ENCODE measurements around the gene ZNF835. TPM values are rescaled to one million over a fixed set of nuclear protein-coding genes. Genes with fewer than 3 reads are reported as not detected.

The ZNF835 gene
- total RNA-seq, 6 experiments from 2014 or later: 0.15 to 1.3 (median 0.53) TPM

DNA sequence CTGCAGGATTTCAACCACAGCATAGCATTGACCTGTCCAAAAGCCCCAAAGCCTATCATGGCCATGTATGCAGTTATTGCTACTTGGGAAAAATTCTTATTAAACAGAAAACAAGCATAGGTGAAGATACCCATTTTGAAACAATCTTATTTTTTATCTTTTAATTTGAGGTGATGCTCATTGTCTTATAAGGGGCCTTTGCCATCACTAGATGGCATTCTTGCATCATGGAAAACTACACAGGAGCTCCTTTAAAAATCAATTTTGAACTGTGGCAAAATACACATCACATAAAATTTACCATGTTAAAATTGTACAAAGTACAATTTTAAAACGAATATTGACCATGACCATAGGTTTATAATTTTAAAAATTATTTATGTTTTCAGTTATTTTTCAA is 38.9 kb upstream of the ZNF835 start:
- WGBS (ENCODE audit: insufficient coverage, low coverage, low lambda C conversion rate, missing lambda C conversion rate): 5% methylated on average over 1 of the region's 1 CpG
- Histone ChIP-seq H3K9me3 (no peaks in the 10 kb centered on the region), H3K27me3 (no peaks in the 10 kb centered on the region), H3K27ac (no peak overlapping the region), H3K4me1 (no peaks in the 10 kb centered on the region), H3K4me3 (no peak overlapping the region), H3K36me3 (no peaks in the 10 kb centered on the region)
- ATAC-seq (no peak), DNase-seq (no peak)
- TF ChIP-seq, protein P1, sequence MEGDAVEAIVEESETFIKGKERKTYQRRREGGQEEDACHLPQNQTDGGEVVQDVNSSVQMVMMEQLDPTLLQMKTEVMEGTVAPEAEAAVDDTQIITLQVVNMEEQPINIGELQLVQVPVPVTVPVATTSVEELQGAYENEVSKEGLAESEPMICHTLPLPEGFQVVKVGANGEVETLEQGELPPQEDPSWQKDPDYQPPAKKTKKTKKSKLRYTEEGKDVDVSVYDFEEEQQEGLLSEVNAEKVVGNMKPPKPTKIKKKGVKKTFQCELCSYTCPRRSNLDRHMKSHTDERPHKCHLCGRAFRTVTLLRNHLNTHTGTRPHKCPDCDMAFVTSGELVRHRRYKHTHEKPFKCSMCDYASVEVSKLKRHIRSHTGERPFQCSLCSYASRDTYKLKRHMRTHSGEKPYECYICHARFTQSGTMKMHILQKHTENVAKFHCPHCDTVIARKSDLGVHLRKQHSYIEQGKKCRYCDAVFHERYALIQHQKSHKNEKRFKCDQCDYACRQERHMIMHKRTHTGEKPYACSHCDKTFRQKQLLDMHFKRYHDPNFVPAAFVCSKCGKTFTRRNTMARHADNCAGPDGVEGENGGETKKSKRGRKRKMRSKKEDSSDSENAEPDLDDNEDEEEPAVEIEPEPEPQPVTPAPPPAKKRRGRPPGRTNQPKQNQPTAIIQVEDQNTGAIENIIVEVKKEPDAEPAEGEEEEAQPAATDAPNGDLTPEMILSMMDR (IDR thresholded peaks at IDR 0.05): no peak
- TF ChIP-seq POLR2A (IDR thresholded peaks at IDR 0.05): no peak
- intact Hi-C loops (cut with DNase I): no loop called here

DNA sequence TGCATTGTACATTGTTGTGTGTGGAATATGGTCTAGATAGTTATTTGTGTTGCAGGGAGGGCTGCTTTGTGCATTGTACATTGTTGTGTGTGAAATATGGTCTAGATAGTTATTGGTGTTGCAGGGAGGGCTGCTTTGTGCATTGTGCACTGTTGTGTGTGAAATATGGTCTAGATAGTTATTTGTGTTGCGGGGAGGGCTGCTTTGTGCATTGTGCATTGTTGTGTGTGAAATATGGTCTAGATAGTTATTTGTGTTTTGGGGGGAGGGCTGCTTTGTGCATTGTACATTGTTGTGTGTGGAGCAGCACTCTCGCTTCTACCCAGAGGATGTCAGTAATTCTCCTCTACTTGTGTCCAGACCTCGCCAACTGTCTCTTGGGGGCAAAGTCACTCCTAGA is 36.3 kb upstream of the ZNF835 start:
- intact Hi-C loops (cut with DNase I): no loop called here
- TF ChIP-seq POLR2A (IDR thresholded peaks at IDR 0.05): no peak
- TF ChIP-seq, protein P1 (IDR thresholded peaks at IDR 0.05): no peak
- H3K4me3 ChIP-seq: no peak overlapping the region
- no peaks in the 10 kb centered on the region for H3K9me3 ChIP-seq
- no peaks in the 10 kb centered on the region for H3K27me3 ChIP-seq
- no peak overlapping the region for H3K27ac ChIP-seq
- no peaks in the 10 kb centered on the region for H3K4me1 ChIP-seq
- DNase-seq: no peak
- ATAC-seq: no peak
- WGBS (ENCODE audit: insufficient coverage, low coverage, low lambda C conversion rate, missing lambda C conversion rate): 47% methylated on average over 3 of the region's 3 CpGs
- H3K36me3 ChIP-seq: no peaks in the 10 kb centered on the region

DNA sequence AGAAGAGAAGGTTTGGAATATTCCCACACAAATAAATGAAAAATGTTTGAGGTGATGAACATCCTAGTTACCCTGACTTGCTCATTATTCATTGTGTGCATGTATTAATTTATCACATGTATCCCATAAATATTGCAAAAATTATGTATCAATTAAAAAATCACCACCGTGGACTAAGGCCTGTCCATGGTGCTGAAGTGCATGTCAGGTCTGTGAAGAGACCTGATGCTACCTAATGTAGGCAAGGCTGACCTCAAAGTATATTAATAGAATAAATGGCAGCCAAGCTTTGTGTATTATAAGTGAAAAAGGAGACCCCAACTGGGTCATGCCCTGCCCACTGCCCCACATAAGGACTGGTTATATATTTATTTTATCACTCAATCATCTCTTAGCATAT is 34.4 kb upstream of the ZNF835 start:
- Histone ChIP-seq H3K27ac (no peak overlapping the region), H3K4me3 (no peak overlapping the region), H3K27me3 (no peaks in the 10 kb centered on the region), H3K4me1 (no peaks in the 10 kb centered on the region), H3K36me3 (no peaks in the 10 kb centered on the region), H3K9me3 (no peaks in the 10 kb centered on the region)
- intact Hi-C loops (cut with DNase I): no loop called here
- no peak for DNase-seq
- ATAC-seq: no peak
- TF ChIP-seq POLR2A (IDR thresholded peaks at IDR 0.05): no peak
- TF ChIP-seq, protein P1 (IDR thresholded peaks at IDR 0.05): no peak
- WGBS (ENCODE audit: insufficient coverage, low coverage, low lambda C conversion rate, missing lambda C conversion rate): 71% methylated on average over 1 of the region's 1 CpG

DNA sequence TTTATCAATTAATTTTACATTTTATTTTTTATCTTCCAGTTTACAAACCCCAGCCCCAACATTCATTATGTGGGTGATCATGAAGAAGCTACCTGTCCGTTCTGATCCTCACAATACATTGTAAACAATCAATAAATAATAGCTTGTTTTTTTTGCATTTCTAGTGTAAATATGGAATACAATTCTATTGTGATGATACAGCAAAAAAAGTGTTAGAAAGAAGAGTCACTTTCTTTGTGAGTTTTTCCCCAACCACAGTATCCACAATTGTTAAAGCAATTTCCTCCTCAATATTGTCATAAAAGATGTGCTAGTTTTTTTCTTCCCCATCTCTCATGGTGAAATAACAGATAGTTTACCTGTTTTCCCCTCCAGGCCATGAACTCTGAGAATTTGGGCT is 30.3 kb upstream of the ZNF835 start:
- Histone ChIP-seq H3K27me3 (no peaks in the 10 kb centered on the region), H3K27ac (no peak overlapping the region), H3K36me3 (no peaks in the 10 kb centered on the region), H3K4me3 (no peak overlapping the region), H3K9me3 (no peaks in the 10 kb centered on the region), H3K4me1 (no peaks in the 10 kb centered on the region)
- WGBS (ENCODE audit: insufficient coverage, low coverage, low lambda C conversion rate, missing lambda C conversion rate): 23% methylated on average over 1 of the region's 1 CpG
- DNase-seq: no peak
- no peak for ATAC-seq
- no peak for TF ChIP-seq POLR2A (IDR thresholded peaks at IDR 0.05)
- intact Hi-C loops (cut with DNase I): no loop called here

DNA sequence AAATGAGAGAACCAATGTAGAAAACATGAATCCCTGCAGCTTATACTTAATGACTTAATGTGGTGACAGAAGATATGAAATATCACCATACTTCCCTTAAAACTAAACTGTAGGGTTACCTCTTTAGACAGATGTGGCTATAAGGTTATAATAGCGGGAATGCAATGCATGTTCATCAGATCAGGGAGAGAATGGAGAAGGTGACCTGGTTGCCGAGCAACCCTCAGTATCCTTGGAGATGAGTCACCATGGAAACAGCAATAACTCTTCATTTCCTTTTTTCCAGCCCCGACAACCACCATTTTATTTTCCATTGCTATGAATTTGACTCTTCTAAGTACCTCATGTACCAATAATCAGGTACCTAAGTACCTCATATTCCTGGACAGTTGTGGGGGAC is 28.0 kb upstream of the ZNF835 start:
- TF ChIP-seq, protein P1 (IDR thresholded peaks at IDR 0.05): no peak
- no peak for TF ChIP-seq POLR2A (IDR thresholded peaks at IDR 0.05)
- intact Hi-C loops (cut with DNase I): no loop called here
- H3K27me3 ChIP-seq: no peaks in the 10 kb centered on the region
- no peaks in the 10 kb centered on the region for H3K36me3 ChIP-seq
- H3K4me1 ChIP-seq: no peaks in the 10 kb centered on the region
- WGBS (ENCODE audit: insufficient coverage, low coverage, low lambda C conversion rate, missing lambda C conversion rate): 49% methylated on average over 3 of the region's 3 CpGs
- no peak for ATAC-seq
- DNase-seq: no peak
- no peak overlapping the region for H3K4me3 ChIP-seq
- no peaks in the 10 kb centered on the region for H3K9me3 ChIP-seq
- no peak overlapping the region for H3K27ac ChIP-seq

Measured in right lobe of liver (tissue), 6 donors.